Ascending aorta (tissue), 2 donors: ENCODE measurements around the gene KRTAP5-5. TPM values are rescaled to one million over a fixed set of nuclear protein-coding genes. Genes with fewer than 3 reads are reported as not detected.

Source experiments
- DNase-seq, 2 donors: peaks; one replicate each; pipeline ENCODE4 v3.0.0-alpha.2; 2019; ENCODE audit warnings: low spot score in 2 of 2
- H3K27ac ChIP-seq, 2 donors: fragments of 200-600 bp; sonication (generic); one replicate each; pipeline ENCODE4 v1.5.1; 2016 to 2017; ENCODE audit warnings: mild to moderate bottlenecking in 1 of 2
- H3K27me3 ChIP-seq: fragments of 200-600 bp; sonication (generic); one replicate; pipeline ENCODE4 v1.5.1; 2017
- H3K36me3 ChIP-seq, 2 donors: fragments of 200-600 bp; sonication (generic); one replicate each; pipeline ENCODE4 v1.5.1; 2016
- H3K4me1 ChIP-seq, 2 donors: fragments of 200-600 bp; sonication (generic); one replicate each; pipeline ENCODE4 v1.5.1; 2016 to 2017; ENCODE audit warnings: mild to moderate bottlenecking in 1 of 2
- H3K4me3 ChIP-seq, 2 donors: fragments of 200-600 bp; sonication (generic); one replicate each; pipeline ENCODE4 v1.5.1; 2016 to 2017; ENCODE audit warnings: mild to moderate bottlenecking in 1 of 2
- H3K9me3 ChIP-seq, 2 donors: fragments of 200-600 bp; sonication (generic); one replicate each; pipeline ENCODE4 v1.5.1; 2016
- intact Hi-C: fragments of 100-400 bp; cut with DNase I; formaldehyde crosslinking; loops from one replicate; pipeline ENCODE4 v1.15.1; 2023
- total RNA-seq: library from RNA; depleted of rRNA; stranded (reverse); fragments of >200 nt; gene quantifications from one replicate; pipeline ENCODE4 v1.1.0, GENCODE V29; 2016
- TF ChIP-seq, protein P1 (sequence below), 3 experiments: fragments of 200-600 bp in 2 of 3; fragments of 450-650 bp in 1 of 3; sonication (generic) in 2 of 3; IDR thresholded peaks; one replicate each; pipeline ENCODE4 v1.5.1; 2016 to 2019; ENCODE audit warnings: antibody characterized with exemption in 3 of 3, mild to moderate bottlenecking in 1 of 3, moderate library complexity in 1 of 3

KRTAP5-5 gene
- total RNA-seq, 1 donor from 2014 or later: not detected

- Histone ChIP-seq H3K36me3 (no peaks in the 10 kb centered on the region), H3K27ac (no peak within 1 kb of the TSS), H3K4me1 (no peaks in the 10 kb centered on the region), H3K4me3 (no peak within 1 kb of the TSS), H3K27me3 (no peaks in the 10 kb centered on the region), H3K9me3 (no peaks in the 10 kb centered on the region)
- DNase-seq: no peak
- TF ChIP-seq, protein P1, sequence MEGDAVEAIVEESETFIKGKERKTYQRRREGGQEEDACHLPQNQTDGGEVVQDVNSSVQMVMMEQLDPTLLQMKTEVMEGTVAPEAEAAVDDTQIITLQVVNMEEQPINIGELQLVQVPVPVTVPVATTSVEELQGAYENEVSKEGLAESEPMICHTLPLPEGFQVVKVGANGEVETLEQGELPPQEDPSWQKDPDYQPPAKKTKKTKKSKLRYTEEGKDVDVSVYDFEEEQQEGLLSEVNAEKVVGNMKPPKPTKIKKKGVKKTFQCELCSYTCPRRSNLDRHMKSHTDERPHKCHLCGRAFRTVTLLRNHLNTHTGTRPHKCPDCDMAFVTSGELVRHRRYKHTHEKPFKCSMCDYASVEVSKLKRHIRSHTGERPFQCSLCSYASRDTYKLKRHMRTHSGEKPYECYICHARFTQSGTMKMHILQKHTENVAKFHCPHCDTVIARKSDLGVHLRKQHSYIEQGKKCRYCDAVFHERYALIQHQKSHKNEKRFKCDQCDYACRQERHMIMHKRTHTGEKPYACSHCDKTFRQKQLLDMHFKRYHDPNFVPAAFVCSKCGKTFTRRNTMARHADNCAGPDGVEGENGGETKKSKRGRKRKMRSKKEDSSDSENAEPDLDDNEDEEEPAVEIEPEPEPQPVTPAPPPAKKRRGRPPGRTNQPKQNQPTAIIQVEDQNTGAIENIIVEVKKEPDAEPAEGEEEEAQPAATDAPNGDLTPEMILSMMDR (IDR thresholded peaks at IDR 0.05): no peak
- intact Hi-C loops: no loop called here
Observed at GRCh38 chr11:1608363-1608762, 21.2 kb upstream of the KRTAP5-5 start, which contains the start of gene KRTAP5-3. KRTAP5-3 (minus strand) TSS chr11:1608463; CDS start chr11:1608385, 78 bp downstream.

DNA sequence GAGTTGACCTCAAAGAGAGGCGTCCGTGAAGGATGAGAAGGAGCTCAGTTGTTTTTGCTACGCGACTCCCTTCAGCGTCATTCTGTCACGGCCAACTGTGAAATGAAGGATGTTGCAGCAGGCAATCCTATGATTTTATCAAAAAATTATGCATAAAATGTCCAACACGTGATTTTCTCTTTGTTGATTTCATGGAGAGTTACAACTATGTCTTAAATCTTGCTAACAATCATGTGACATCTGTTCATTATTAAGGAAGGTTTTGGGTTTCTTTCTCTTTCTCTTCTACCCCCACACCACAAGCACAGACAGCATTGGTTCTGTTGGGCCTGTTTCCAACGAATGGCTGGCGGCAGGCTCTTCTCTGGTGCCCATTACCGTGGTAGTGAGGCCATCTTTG lies 11.3 kb upstream of the KRTAP5-5 start:
- Histone ChIP-seq H3K9me3 (no peaks in the 10 kb centered on the region), H3K4me1 (no peaks in the 10 kb centered on the region), H3K4me3 (no peak overlapping the region), H3K27ac (no peak overlapping the region), H3K27me3 (no peaks in the 10 kb centered on the region), H3K36me3 (no peaks in the 10 kb centered on the region)
- TF ChIP-seq, protein P1 (IDR thresholded peaks at IDR 0.05): no peak
- DNase-seq: no peak
- intact Hi-C loops: no loop called here

DNA sequence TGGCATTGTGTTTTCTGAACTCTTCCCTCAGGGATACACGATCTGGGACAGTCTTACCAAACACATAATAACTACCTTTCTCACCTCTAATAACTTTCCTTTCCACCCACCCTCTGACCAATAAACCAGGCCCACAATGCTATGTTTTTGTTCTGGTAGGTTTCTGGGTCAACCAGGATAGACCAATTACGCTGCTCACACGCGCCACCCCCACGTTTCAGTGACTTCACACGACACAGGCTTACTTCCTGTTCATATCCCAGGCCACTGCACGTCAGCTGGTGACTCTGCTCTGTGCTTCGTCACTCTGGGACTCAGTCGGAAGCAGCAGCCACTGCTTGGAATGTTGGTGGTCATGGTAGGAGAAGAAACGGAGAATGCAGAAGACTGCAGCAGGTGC lies 10.1 kb upstream of the KRTAP5-5 start:
- Histone ChIP-seq H3K27ac (no peak overlapping the region), H3K27me3 (no peaks in the 10 kb centered on the region), H3K9me3 (no peaks in the 10 kb centered on the region), H3K4me3 (no peak overlapping the region), H3K4me1 (no peaks in the 10 kb centered on the region), H3K36me3 (no peaks in the 10 kb centered on the region)
- DNase-seq: no peak
- TF ChIP-seq, protein P1 (IDR thresholded peaks at IDR 0.05): no peak
- intact Hi-C loops: no loop called here

GRCh38 chr11:1622086-1622485 lies 7.5 kb upstream of the KRTAP5-5 start, which contains the start of gene KRTAP5-4:
KRTAP5-4 (minus strand) TSS chr11:1622138; CDS start chr11:1622093, 45 bp downstream.
- Histone ChIP-seq H3K27ac (no peak within 1 kb of the TSS), H3K4me3 (no peak within 1 kb of the TSS), H3K36me3 (no peaks in the 10 kb centered on the region), H3K4me1 (no peaks in the 10 kb centered on the region), H3K27me3 (no peaks in the 10 kb centered on the region), H3K9me3 (no peaks in the 10 kb centered on the region)
- DNase-seq: no peak
- intact Hi-C loops: no loop called here
- TF ChIP-seq, protein P1 (IDR thresholded peaks at IDR 0.05): no peak

GRCh38 chr11:1623716-1624115 lies 5.9 kb upstream of the KRTAP5-5 start:
- no peaks in the 10 kb centered on the region for H3K9me3 ChIP-seq
- H3K27me3 ChIP-seq: no peaks in the 10 kb centered on the region
- no peaks in the 10 kb centered on the region for H3K36me3 ChIP-seq
- no peak overlapping the region for H3K4me3 ChIP-seq
- no peak overlapping the region for H3K27ac ChIP-seq
- DNase-seq: no peak
- no peaks in the 10 kb centered on the region for H3K4me1 ChIP-seq
- TF ChIP-seq, protein P1 (IDR thresholded peaks at IDR 0.05): no peak
- intact Hi-C loops: no loop called here

GRCh38 chr11:1624621-1625020 lies 5.0 kb upstream of the KRTAP5-5 start:
- Histone ChIP-seq H3K27ac (no peak overlapping the region), H3K4me3 (no peak overlapping the region), H3K36me3 (no peaks in the 10 kb centered on the region), H3K9me3 (no peaks in the 10 kb centered on the region), H3K4me1 (no peaks in the 10 kb centered on the region), H3K27me3 (no peaks in the 10 kb centered on the region)
- intact Hi-C loops: no loop called here
- TF ChIP-seq, protein P1 (IDR thresholded peaks at IDR 0.05): no peak
- DNase-seq: no peak
